ENCODE data around the gene ARV1.

The ARV1 gene

GRCh38 chr1:231011963-231012362 is 33.1 kb downstream of the ARV1 start:
- H3K27ac ChIP-seq (ENCODE audit: low read depth, low read length): no peak overlapping the region
- no CpG with 5 or more reads among the region's 5 CpGs for WGBS (ENCODE audit: extremely low coverage, insufficient coverage, low lambda C conversion rate)

GRCh38 chr1:231013391-231014015 is 34.6 kb downstream of the ARV1 start:
- no peak for DNase-seq
- Histone ChIP-seq H3K36me3 (ENCODE audit: control insufficient read depth, insufficient read depth, low read length) (no peaks in the 10 kb centered on the region), H3K56ac (ENCODE audit: low read length) (no peak overlapping the region), H3K79me1 (ENCODE audit: low read length) (no peaks in the 10 kb centered on the region), H3K4ac (ENCODE audit: low read depth, low read length) (no peak overlapping the region), H3K27me3 (ENCODE audit: insufficient read depth, low read length, poor library complexity) (no peaks in the 10 kb centered on the region), H3K27ac (ENCODE audit: low read depth, low read length) (no peak overlapping the region), H2BK5ac (ENCODE audit: low read length) (no peak overlapping the region), H2BK15ac (replicated peaks; ENCODE audit: low read depth) (no peak overlapping the region), H4K8ac (ENCODE audit: low read depth, low read length) (no peak overlapping the region), H3K4me3 (ENCODE audit: low read length) (no peak overlapping the region), H3K18ac (ENCODE audit: low read length) (no peak overlapping the region), H3K79me2 (ENCODE audit: control insufficient read depth, insufficient read depth, low read length) (no peaks in the 10 kb centered on the region), H3K4me2 (ENCODE audit: low read length) (no peak overlapping the region), H2AK5ac (ENCODE audit: low read length) (no peak overlapping the region), H3K4me1 (ENCODE audit: control insufficient read depth, low read depth, low read length) (no peaks in the 10 kb centered on the region), H3K23ac (ENCODE audit: low read length) (no peak overlapping the region), H2BK120ac (ENCODE audit: low read depth, low read length) (no peak overlapping the region), H3K9ac (ENCODE audit: low read length) (no peak overlapping the region), H4K5ac (ENCODE audit: low read length) (no peak overlapping the region)
- no CpG with 5 or more reads among the region's 3 CpGs for WGBS (ENCODE audit: extremely low coverage, insufficient coverage, low lambda C conversion rate)

More at GRCh38 chr1:231011963-231012362, 33.1 kb downstream of the ARV1 start:
- no peaks in the 10 kb centered on the region for H3K27me3 ChIP-seq (ENCODE audit: insufficient read depth, low read length, poor library complexity)
- H3K4me1 ChIP-seq (ENCODE audit: control insufficient read depth, low read depth, low read length): no peaks in the 10 kb centered on the region
- DNase-seq: no peak
- no peaks in the 10 kb centered on the region for H3K79me2 ChIP-seq (ENCODE audit: control insufficient read depth, insufficient read depth, low read length)
- no peaks in the 10 kb centered on the region for H3K79me1 ChIP-seq (ENCODE audit: low read length)
- H3K36me3 ChIP-seq (ENCODE audit: control insufficient read depth, insufficient read depth, low read length): no peaks in the 10 kb centered on the region
- H2BK120ac ChIP-seq (ENCODE audit: low read depth, low read length): no peak overlapping the region
- no peak overlapping the region for H3K4ac ChIP-seq (ENCODE audit: low read depth, low read length)
- no peak overlapping the region for H2BK15ac ChIP-seq (replicated peaks; ENCODE audit: low read depth)
- no peak overlapping the region for H3K4me3 ChIP-seq (ENCODE audit: low read length)
- H3K23ac ChIP-seq (ENCODE audit: low read length): no peak overlapping the region
- no peak overlapping the region for H3K56ac ChIP-seq (ENCODE audit: low read length)
- no peak overlapping the region for H3K18ac ChIP-seq (ENCODE audit: low read length)
- no peak overlapping the region for H3K9ac ChIP-seq (ENCODE audit: low read length)
- H4K5ac ChIP-seq (ENCODE audit: low read length): no peak overlapping the region
- H4K8ac ChIP-seq (ENCODE audit: low read depth, low read length): no peak overlapping the region
- no peak overlapping the region for H3K4me2 ChIP-seq (ENCODE audit: low read length)
- H2BK5ac ChIP-seq (ENCODE audit: low read length): no peak overlapping the region
- no peak overlapping the region for H2AK5ac ChIP-seq (ENCODE audit: low read length)

GRCh38 chr1:231016234-231016633 is 37.3 kb downstream of the ARV1 start:
- H3K4me3 ChIP-seq (ENCODE audit: low read length): no peak overlapping the region
- H3K79me1 ChIP-seq (ENCODE audit: low read length): no peaks in the 10 kb centered on the region
- H3K4ac ChIP-seq (ENCODE audit: low read depth, low read length): no peak overlapping the region
- no peak overlapping the region for H3K4me2 ChIP-seq (ENCODE audit: low read length)
- H2BK15ac ChIP-seq (replicated peaks; ENCODE audit: low read depth): no peak overlapping the region
- no peak for DNase-seq
- no peak overlapping the region for H2AK5ac ChIP-seq (ENCODE audit: low read length)
- no peaks in the 10 kb centered on the region for H3K36me3 ChIP-seq (ENCODE audit: control insufficient read depth, insufficient read depth, low read length)
- H2BK120ac ChIP-seq (ENCODE audit: low read depth, low read length): no peak overlapping the region
- no peak overlapping the region for H4K8ac ChIP-seq (ENCODE audit: low read depth, low read length)
- H3K27me3 ChIP-seq (ENCODE audit: insufficient read depth, low read length, poor library complexity): no peaks in the 10 kb centered on the region
- H2BK5ac ChIP-seq (ENCODE audit: low read length): no peak overlapping the region
- H3K27ac ChIP-seq (ENCODE audit: low read depth, low read length): no peak overlapping the region
- H3K23ac ChIP-seq (ENCODE audit: low read length): no peak overlapping the region
- no peak overlapping the region for H4K5ac ChIP-seq (ENCODE audit: low read length)
- no peak overlapping the region for H3K18ac ChIP-seq (ENCODE audit: low read length)
- peaks cover 8% of the 10 kb centered on the region for H3K4me1 ChIP-seq (ENCODE audit: control insufficient read depth, low read depth, low read length)
- no peaks in the 10 kb centered on the region for H3K79me2 ChIP-seq (ENCODE audit: control insufficient read depth, insufficient read depth, low read length)
- no peak overlapping the region for H3K56ac ChIP-seq (ENCODE audit: low read length)
- whole genome bisulfite sequencing (ENCODE audit: extremely low coverage, insufficient coverage, low lambda C conversion rate): no CpG with 5 or more reads among the region's 6 CpGs
- H3K9ac ChIP-seq (ENCODE audit: low read length): no peak overlapping the region

- Histone ChIP-seq H3K79me2 (ENCODE audit: control insufficient read depth, insufficient read depth, low read length) (no peaks in the 10 kb centered on the region), H3K36me3 (ENCODE audit: control insufficient read depth, insufficient read depth, low read length) (no peaks in the 10 kb centered on the region), H3K4me1 (ENCODE audit: control insufficient read depth, low read depth, low read length) (peaks cover 11% of the 10 kb centered on the region), H3K4ac (ENCODE audit: low read depth, low read length) (no peak overlapping the region), H2BK5ac (ENCODE audit: low read length) (no peak overlapping the region), H2AK5ac (ENCODE audit: low read length) (no peak overlapping the region), H3K27me3 (ENCODE audit: insufficient read depth, low read length, poor library complexity) (no peaks in the 10 kb centered on the region), H3K79me1 (ENCODE audit: low read length) (no peaks in the 10 kb centered on the region), H2BK15ac (replicated peaks; ENCODE audit: low read depth) (no peak overlapping the region), H4K5ac (ENCODE audit: low read length) (no peak overlapping the region), H3K56ac (ENCODE audit: low read length) (no peak overlapping the region), H3K23ac (ENCODE audit: low read length) (no peak overlapping the region), H3K4me2 (ENCODE audit: low read length) (no peak overlapping the region), H4K8ac (ENCODE audit: low read depth, low read length) (no peak overlapping the region), H3K4me3 (ENCODE audit: low read length) (no peak overlapping the region), H3K18ac (ENCODE audit: low read length) (no peak overlapping the region), H2BK120ac (ENCODE audit: low read depth, low read length) (no peak overlapping the region), H3K9ac (ENCODE audit: low read length) (no peak overlapping the region), H3K27ac (ENCODE audit: low read depth, low read length) (no peak overlapping the region)
- DNase-seq: no peak
- WGBS (ENCODE audit: extremely low coverage, insufficient coverage, low lambda C conversion rate): no CpG with 5 or more reads among the region's 5 CpGs
Observed at GRCh38 chr1:231016966-231017365, 38.1 kb downstream of the ARV1 start.

- Histone ChIP-seq H3K56ac (ENCODE audit: low read length) (no peak overlapping the region), H3K27me3 (ENCODE audit: insufficient read depth, low read length, poor library complexity) (no peaks in the 10 kb centered on the region), H3K27ac (ENCODE audit: low read depth, low read length) (no peak overlapping the region), H3K9ac (ENCODE audit: low read length) (no peak overlapping the region), H4K5ac (ENCODE audit: low read length) (no peak overlapping the region), H3K4me2 (ENCODE audit: low read length) (no peak overlapping the region), H4K8ac (ENCODE audit: low read depth, low read length) (no peak overlapping the region), H3K23ac (ENCODE audit: low read length) (peak overlapping the region; percentile 60), H2BK15ac (replicated peaks; ENCODE audit: low read depth) (no peak overlapping the region), H3K79me1 (ENCODE audit: low read length) (no peaks in the 10 kb centered on the region), H2BK5ac (ENCODE audit: low read length) (no peak overlapping the region), H3K4me3 (ENCODE audit: low read length) (no peak overlapping the region), H3K4ac (ENCODE audit: low read depth, low read length) (no peak overlapping the region), H3K4me1 (ENCODE audit: control insufficient read depth, low read depth, low read length) (peaks cover 11% of the 10 kb centered on the region), H3K36me3 (ENCODE audit: control insufficient read depth, insufficient read depth, low read length) (no peaks in the 10 kb centered on the region), H3K18ac (ENCODE audit: low read length) (no peak overlapping the region), H2BK120ac (ENCODE audit: low read depth, low read length) (no peak overlapping the region), H2AK5ac (ENCODE audit: low read length) (no peak overlapping the region), H3K79me2 (ENCODE audit: control insufficient read depth, insufficient read depth, low read length) (no peaks in the 10 kb centered on the region)
- no CpG with 5 or more reads among the region's 14 CpGs for WGBS (ENCODE audit: extremely low coverage, insufficient coverage, low lambda C conversion rate)
- no peak for DNase-seq
Observed at GRCh38 chr1:231019711-231020110, 40.8 kb downstream of the ARV1 start.

- peak; percentile 38 for DNase-seq
Observed at GRCh38 chr1:231020139-231020601, 41.3 kb downstream of the ARV1 start.

More at GRCh38 chr1:231020139-231020601, 41.3 kb downstream of the ARV1 start:
- Histone ChIP-seq H2BK15ac (replicated peaks; ENCODE audit: low read depth) (no peak overlapping the region), H2AK5ac (ENCODE audit: low read length) (no peak overlapping the region), H3K27ac (ENCODE audit: low read depth, low read length) (no peak overlapping the region), H3K18ac (ENCODE audit: low read length) (no peak overlapping the region), H3K4ac (ENCODE audit: low read depth, low read length) (no peak overlapping the region), H3K56ac (ENCODE audit: low read length) (peak overlapping the region; percentile 63), H4K8ac (ENCODE audit: low read depth, low read length) (no peak overlapping the region), H3K4me3 (ENCODE audit: low read length) (no peak overlapping the region), H3K79me1 (ENCODE audit: low read length) (no peaks in the 10 kb centered on the region), H3K23ac (ENCODE audit: low read length) (no peak overlapping the region), H3K27me3 (ENCODE audit: insufficient read depth, low read length, poor library complexity) (no peaks in the 10 kb centered on the region), H3K36me3 (ENCODE audit: control insufficient read depth, insufficient read depth, low read length) (no peaks in the 10 kb centered on the region), H4K5ac (ENCODE audit: low read length) (no peak overlapping the region), H2BK5ac (ENCODE audit: low read length) (no peak overlapping the region), H3K4me1 (ENCODE audit: control insufficient read depth, low read depth, low read length) (peaks cover 11% of the 10 kb centered on the region), H3K9ac (ENCODE audit: low read length) (no peak overlapping the region), H3K79me2 (ENCODE audit: control insufficient read depth, insufficient read depth, low read length) (no peaks in the 10 kb centered on the region), H3K4me2 (ENCODE audit: low read length) (no peak overlapping the region), H2BK120ac (ENCODE audit: low read depth, low read length) (no peak overlapping the region)
- no CpG with 5 or more reads among the region's 14 CpGs for WGBS (ENCODE audit: extremely low coverage, insufficient coverage, low lambda C conversion rate)

Data from mesendoderm (in vitro differentiated cells).